Dendritic cell treated with granulocyte-macrophage colony-stimulating factor and Interleukin-4, amounts not matched to agents 40 ng/mL and 50 ng/mL, for 4 days (primary cell): Measurements from ENCODE around the gene ASTN2.

Experiments
- H3K27ac Mint-ChIP-seq: one replicate; pipeline ENCODE4 v1.8.0; 2022; ENCODE audit warnings: mild to moderate bottlenecking, mixed read lengths
- H3K27me3 Mint-ChIP-seq: one replicate; pipeline ENCODE4 v1.8.0; 2022; ENCODE audit warnings: mild to moderate bottlenecking, mixed read lengths
- H3K36me3 Mint-ChIP-seq: one replicate; pipeline ENCODE4 v1.8.0; 2022; ENCODE audit warnings: low read depth, mixed read lengths
- H3K4me1 Mint-ChIP-seq: one replicate; pipeline ENCODE4 v1.8.0; 2022; ENCODE audit warnings: low read depth, mixed read lengths
- H3K4me3 Mint-ChIP-seq: one replicate; pipeline ENCODE4 v1.8.0; 2022; ENCODE audit warnings: mild to moderate bottlenecking, moderate library complexity, mixed read lengths
- H3K9me3 Mint-ChIP-seq: one replicate; pipeline ENCODE4 v1.8.0; 2022; ENCODE audit warnings: mixed read lengths
- intact Hi-C: fragments of 100-400 bp; cut with micrococcal nuclease; formaldehyde crosslinking; loops from one replicate; pipeline ENCODE4 v1.15.0; 2022

Gene ASTN2

GRCh38 chr9:116550696-116551436, 864.0 kb downstream of the ASTN2 start:
- peaks cover 38% of the 10 kb centered on the region for H3K4me1 Mint-ChIP-seq
- no peaks in the 10 kb centered on the region for H3K36me3 Mint-ChIP-seq
- no peak overlapping the region for H3K4me3 Mint-ChIP-seq
- no peak overlapping the region for H3K27ac Mint-ChIP-seq
- H3K9me3 Mint-ChIP-seq = no peaks in the 10 kb centered on the region
- intact Hi-C loops = no loop called here
- H3K27me3 Mint-ChIP-seq = no peaks in the 10 kb centered on the region

DNA sequence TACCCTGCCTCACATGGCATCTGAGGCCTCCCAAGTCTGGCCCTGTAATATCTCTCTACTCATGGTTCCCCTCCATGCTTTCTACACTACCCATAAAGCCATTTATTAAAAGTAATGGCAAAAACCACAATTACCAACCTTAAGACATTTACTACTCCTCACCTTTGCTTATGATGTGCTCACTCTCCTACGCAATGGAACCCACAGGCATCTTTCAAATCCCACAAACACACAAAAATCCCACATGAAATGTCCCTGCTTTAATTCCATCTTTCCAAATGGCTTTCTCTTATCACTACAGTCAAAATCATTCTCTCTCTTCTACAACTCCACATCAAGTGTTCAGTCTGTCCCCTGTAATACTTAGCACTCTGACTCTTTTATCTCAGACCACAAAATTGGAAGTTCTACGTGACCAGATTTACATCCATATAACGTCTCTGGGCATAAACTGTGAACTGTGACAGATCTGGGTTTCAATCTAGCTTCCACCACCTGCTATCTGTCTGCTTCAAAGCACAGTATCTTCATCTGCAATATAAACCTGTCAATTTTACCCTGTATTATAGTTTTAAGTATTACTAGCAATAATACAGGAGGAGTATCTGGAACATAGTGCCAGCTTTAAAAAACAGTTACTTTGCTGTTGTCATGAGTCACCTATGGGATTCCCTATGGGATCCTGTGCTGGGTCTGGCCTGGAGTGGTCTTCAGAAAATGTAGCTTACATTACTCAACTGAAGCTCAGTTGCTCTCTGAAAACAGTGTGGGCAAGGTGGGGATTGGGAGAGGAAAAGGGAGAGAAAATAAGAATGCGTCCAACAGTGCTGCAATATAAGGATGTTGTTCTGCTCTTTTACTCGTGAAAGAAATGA, 864.8 kb downstream of the ASTN2 start:
- Mint-ChIP-seq H3K4me1 (peaks cover 47% of the 10 kb centered on the region), H3K27me3 (no peaks in the 10 kb centered on the region), H3K27ac (no peak overlapping the region), H3K36me3 (no peaks in the 10 kb centered on the region), H3K9me3 (no peaks in the 10 kb centered on the region), H3K4me3 (no peak overlapping the region)
- intact Hi-C loops = no loop called here

DNA sequence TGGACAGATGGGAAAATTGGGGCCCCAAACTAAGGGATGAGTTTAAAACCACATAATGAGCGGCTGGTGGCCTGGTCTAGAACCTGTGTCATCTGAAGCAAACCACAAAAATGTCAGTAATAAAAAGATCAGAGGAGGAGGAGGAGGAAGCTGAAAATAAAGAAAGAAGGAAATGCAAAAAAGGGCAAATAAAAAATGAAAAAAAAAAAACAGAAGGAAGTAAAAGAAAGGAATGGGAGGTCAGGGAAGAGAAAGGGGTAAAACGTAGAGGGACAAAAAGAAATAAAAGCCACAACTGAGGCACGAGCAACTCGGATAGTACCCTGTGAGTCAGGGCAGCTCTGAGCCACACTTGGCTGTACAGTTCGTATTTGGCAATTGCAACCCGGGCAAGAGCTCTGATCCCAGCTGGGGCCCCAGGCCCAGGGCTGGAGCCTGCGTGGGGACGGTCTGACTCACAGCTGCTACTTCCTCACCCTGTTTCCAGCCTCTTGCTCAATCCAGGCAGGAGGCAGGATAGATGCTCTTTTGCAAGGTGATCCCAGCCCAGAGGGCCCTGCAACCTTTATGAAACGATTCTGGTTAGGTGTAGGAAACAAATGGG, 865.7 kb downstream of the ASTN2 start:
- Mint-ChIP-seq H3K4me3 (no peak overlapping the region), H3K4me1 (peaks cover 55% of the 10 kb centered on the region), H3K27ac (peak overlapping the region; percentile 1), H3K36me3 (no peaks in the 10 kb centered on the region), H3K27me3 (no peaks in the 10 kb centered on the region), H3K9me3 (no peaks in the 10 kb centered on the region)
- intact Hi-C loops = no loop called here

- peaks cover 56% of the 10 kb centered on the region for H3K4me1 Mint-ChIP-seq
- H3K36me3 Mint-ChIP-seq = no peaks in the 10 kb centered on the region
- H3K27me3 Mint-ChIP-seq = no peaks in the 10 kb centered on the region
- H3K9me3 Mint-ChIP-seq = no peaks in the 10 kb centered on the region
- H3K27ac Mint-ChIP-seq = no peak overlapping the region
- intact Hi-C loops = no loop called here
- no peak overlapping the region for H3K4me3 Mint-ChIP-seq
Measured at GRCh38 chr9:116547729-116548426, 867.0 kb downstream of the ASTN2 start.

DNA sequence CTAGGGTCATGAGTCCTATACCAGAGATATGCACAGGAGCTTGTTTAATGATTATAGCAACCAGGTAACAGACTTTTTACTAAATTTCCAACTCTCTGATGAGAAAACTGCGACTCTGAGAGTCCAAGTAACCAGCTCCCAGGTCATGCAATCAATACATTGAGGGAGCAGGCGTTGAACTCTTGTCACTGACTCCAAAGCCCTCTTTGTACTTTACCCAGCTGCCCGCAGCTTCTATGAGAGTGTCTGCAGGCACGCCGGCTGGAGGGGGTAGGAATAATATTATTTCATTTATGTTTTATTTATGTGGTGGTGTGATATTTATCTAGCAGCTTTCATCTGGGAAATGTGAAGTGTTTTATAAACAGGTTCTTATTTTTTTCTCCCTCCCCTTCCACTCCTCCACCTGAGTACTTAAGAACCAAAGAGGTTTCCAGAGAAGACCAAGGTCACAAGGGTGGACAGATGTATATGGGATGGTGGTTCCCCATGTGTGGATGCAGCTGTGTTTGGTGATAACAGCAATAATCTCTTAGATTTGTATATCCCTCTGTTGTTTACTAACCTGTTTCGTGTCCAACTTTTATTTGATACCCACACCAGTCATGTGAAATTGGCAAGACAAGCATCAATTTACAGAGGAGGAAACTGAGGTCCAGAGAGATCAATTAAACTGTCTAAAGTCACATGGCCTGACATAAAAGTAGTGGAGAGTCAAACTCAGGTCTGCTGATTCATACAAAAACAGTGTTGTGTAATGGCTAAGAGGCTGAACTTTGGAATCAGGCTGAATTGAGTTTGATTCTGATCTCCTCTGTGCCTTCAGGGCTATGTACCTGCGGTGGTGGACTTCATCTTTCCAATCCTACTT, 867.9 kb downstream of the ASTN2 start:
- Mint-ChIP-seq H3K36me3 (no peaks in the 10 kb centered on the region), H3K27ac (no peak overlapping the region), H3K9me3 (no peaks in the 10 kb centered on the region), H3K4me1 (peaks cover 51% of the 10 kb centered on the region), H3K27me3 (no peaks in the 10 kb centered on the region), H3K4me3 (no peak overlapping the region)
- intact Hi-C loops = no loop called here

DNA sequence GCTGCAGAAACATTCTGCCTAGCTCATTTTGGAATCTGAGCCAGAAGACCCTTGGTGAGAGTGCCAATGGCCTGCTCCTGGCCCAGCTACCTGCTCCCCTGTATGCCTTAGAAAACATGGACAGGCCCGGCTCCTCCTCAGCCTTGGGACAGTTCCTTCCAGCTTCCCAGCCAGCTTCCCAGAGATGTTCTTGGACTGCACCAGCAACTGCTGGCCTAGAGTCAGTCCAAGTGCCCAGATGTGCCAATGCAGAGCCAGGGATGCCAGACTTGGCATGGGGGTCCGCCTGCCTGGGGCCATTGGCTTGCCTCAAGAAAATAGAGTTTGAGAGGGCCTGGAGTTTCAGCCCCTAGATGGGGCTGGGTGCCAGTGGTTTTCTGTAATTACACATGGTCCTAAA, 870.0 kb downstream of the ASTN2 start:
- Mint-ChIP-seq H3K4me3 (no peak overlapping the region), H3K27me3 (no peaks in the 10 kb centered on the region)
- intact Hi-C loops = no loop called here

GRCh38 chr9:116543731-116544400, 871.0 kb downstream of the ASTN2 start:
- Mint-ChIP-seq H3K4me1 (peaks cover 46% of the 10 kb centered on the region), H3K27me3 (no peaks in the 10 kb centered on the region), H3K4me3 (no peak overlapping the region), H3K36me3 (no peaks in the 10 kb centered on the region), H3K27ac (no peak overlapping the region), H3K9me3 (no peaks in the 10 kb centered on the region)
- intact Hi-C loops = no loop called here

More for the DNA sequence above, 870.0 kb downstream of the ASTN2 start:
- Mint-ChIP-seq H3K9me3 (no peaks in the 10 kb centered on the region), H3K36me3 (no peaks in the 10 kb centered on the region), H3K27ac (no peak overlapping the region), H3K4me1 (peaks cover 51% of the 10 kb centered on the region)

- Mint-ChIP-seq H3K36me3 (no peaks in the 10 kb centered on the region), H3K9me3 (peaks cover 5% of the 10 kb centered on the region), H3K4me1 (peaks cover 25% of the 10 kb centered on the region), H3K27me3 (peaks cover 3% of the 10 kb centered on the region), H3K4me3 (no peak overlapping the region), H3K27ac (no peak overlapping the region)
- intact Hi-C loops = no loop called here
Measured at GRCh38 chr9:116541402-116541801, 873.5 kb downstream of the ASTN2 start.

GRCh38 chr9:116539549-116539948, 875.3 kb downstream of the ASTN2 start:
- intact Hi-C loops = no loop called here
- Mint-ChIP-seq H3K27ac (no peak overlapping the region), H3K4me1 (peaks cover 6% of the 10 kb centered on the region), H3K9me3 (peaks cover 16% of the 10 kb centered on the region), H3K27me3 (peaks cover 3% of the 10 kb centered on the region), H3K36me3 (no peaks in the 10 kb centered on the region), H3K4me3 (no peak overlapping the region)

DNA sequence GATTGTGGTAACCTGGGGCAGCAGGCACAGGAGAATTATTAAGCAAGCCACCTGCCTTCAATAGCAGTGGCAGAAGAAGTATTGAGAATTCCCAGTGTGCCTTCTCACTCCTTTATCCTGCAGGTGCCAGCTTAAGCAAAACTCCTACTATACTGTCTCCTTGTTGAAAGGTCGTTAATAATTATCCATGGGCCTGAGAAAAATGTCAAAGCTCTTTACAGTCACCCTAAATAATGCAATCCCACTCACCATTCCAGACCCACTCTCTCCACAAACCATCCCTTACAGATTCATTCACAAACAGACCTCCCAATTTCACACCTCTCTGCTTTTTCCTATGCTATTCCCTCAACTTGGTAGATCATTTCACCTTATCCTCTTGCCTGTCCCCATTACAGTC, 889.2 kb downstream of the ASTN2 start:
- no peaks in the 10 kb centered on the region for H3K4me1 Mint-ChIP-seq
- H3K4me3 Mint-ChIP-seq = no peak overlapping the region
- H3K27me3 Mint-ChIP-seq = no peaks in the 10 kb centered on the region
- intact Hi-C loops = no loop called here
- H3K36me3 Mint-ChIP-seq = no peaks in the 10 kb centered on the region
- no peak overlapping the region for H3K27ac Mint-ChIP-seq
- peaks cover 15% of the 10 kb centered on the region for H3K9me3 Mint-ChIP-seq

GRCh38 chr9:116524778-116525470, 889.9 kb downstream of the ASTN2 start:
- no peaks in the 10 kb centered on the region for H3K4me1 Mint-ChIP-seq
- H3K4me3 Mint-ChIP-seq = no peak overlapping the region
- no peaks in the 10 kb centered on the region for H3K36me3 Mint-ChIP-seq
- peaks cover 15% of the 10 kb centered on the region for H3K9me3 Mint-ChIP-seq
- no peak overlapping the region for H3K27ac Mint-ChIP-seq
- H3K27me3 Mint-ChIP-seq = no peaks in the 10 kb centered on the region
- intact Hi-C loops = no loop called here

- no peaks in the 10 kb centered on the region for H3K4me1 Mint-ChIP-seq
- no peak overlapping the region for H3K4me3 Mint-ChIP-seq
- H3K36me3 Mint-ChIP-seq = no peaks in the 10 kb centered on the region
- H3K27ac Mint-ChIP-seq = no peak overlapping the region
- H3K9me3 Mint-ChIP-seq = peaks cover 20% of the 10 kb centered on the region
- intact Hi-C loops = no loop called here
- H3K27me3 Mint-ChIP-seq = no peaks in the 10 kb centered on the region
Measured at GRCh38 chr9:116520218-116520617, 894.6 kb downstream of the ASTN2 start.
